SIG-M5 treated with dmso at 0.1 percent for 504 hours (cell line): ENCODE data around the gene WDR12.
A peak's percentile ranks its signal among the peaks of the same experiment; 100 is the strongest.
"Not testable (repeated sequence)": the region's sequence is repeated elsewhere in the genome, so short reads cannot be mapped to it uniquely, and the experiment has no call there.

Experiments used
- DNase-seq: peaks from one replicate; lab custom pipeline; 2025; ENCODE audit not compliant: unreplicated experiment; lab: John Stamatoyannopoulos, UW

Gene WDR12

DNA sequence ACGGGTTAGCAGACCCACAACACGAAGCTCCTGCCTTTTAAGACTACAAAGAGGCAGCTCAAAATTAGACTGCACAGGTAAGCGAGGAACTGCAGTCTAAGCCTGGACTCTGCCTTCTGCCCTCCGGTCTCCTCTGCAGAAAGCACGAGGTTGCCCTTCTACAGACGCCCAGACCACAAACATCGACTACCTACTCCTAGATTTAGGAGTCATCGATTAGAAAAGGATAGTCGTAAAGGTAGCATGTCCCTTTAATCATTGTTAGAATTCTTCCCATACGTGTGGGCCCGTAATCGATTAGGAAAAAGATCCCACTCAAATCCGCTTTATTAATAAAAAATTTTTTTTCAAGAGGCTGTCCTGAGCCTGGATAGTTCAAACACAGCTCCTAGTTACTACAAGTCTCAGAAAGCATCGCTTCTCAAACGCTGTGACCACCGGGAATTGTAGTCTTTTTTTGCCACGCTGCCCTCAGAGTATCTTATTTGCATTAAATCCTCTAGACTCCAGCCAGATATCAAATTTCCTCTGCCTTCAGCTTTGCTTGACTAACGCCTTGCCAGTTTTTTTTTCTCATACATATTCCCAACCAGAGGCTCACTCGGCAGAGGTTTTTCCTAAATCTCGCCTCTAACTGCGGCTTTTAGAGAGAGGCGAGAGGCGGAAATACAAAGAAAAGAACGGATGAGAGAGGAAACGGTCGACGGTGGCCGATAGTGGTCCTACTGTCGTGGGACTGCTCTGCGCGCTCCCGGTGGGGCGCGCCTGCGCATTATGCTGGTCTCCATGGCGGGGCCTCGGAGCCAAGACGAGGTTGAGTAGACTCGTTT, at the start of gene WDR12, which contains the start of gene CARF:
WDR12 (minus strand) TSS at position 162 of the 830 bp plus-strand sequence. CDS start 197 bp downstream, outside the sequence.
CARF (plus strand) TSS at position 764 of the 830 bp plus-strand sequence. CDS start 29,628 bp downstream, outside the sequence.
- peak; percentile 95 for DNase-seq

DNA sequence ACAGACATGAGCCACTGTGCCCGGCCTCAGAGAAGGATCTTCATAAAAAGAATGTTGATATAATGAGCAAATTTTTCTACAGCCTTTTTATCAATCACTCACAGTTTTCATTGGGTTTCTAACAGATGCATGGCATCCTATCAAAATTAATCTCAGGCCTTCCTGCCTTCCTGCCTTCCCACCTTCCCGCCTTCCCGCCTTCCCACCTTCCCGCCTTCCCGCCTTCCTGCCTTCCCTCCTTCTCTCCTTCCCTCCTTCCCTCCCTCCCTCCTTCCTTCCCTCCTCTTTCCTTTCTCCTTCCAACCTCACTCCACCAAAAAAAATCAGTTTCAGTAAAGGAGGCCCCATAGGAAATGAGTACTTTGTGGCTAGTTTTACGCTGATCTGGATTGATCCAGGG, 49.1 kb upstream of the WDR12 start:
- no peak for DNase-seq

DNA sequence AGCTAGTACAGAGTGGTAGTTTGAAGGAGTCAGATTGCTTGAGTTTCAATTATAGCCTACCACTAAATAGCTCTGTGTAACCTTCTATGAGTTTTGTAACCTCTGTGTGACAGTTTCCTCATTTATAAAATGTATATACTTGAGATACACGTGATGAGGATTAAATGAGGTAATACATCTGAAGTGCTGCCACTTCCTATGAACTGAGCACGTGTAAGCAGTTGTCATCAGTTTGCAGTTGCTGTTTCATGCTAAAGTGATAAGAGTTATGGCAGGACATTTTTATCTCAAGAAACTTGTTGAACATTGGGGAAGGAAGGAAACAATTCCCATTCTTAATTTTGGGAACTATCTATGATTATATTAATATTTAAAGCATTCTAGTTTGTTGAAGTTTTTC, 39.1 kb upstream of the WDR12 start:
- peak; percentile 71 for DNase-seq

DNA sequence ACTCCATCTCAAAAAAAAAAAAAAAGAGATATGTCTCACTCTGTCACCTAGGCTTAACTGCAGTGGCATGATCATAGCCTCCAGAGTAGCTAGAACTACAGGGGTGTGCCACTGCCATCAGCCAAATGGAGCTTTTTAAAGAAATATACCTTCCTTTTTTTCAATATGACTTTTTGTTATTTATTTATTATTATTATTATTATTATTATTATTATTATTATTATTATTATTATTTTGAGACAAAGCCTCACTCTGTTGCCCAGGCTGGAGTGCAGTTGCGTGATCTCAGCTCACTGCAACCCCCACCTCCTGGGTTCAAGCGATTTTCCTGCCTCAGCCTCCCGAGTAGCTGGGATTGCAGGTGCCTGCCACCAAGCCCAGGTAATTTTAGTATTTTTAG, 37.9 kb upstream of the WDR12 start:
- not testable (repeated sequence) for DNase-seq

DNA sequence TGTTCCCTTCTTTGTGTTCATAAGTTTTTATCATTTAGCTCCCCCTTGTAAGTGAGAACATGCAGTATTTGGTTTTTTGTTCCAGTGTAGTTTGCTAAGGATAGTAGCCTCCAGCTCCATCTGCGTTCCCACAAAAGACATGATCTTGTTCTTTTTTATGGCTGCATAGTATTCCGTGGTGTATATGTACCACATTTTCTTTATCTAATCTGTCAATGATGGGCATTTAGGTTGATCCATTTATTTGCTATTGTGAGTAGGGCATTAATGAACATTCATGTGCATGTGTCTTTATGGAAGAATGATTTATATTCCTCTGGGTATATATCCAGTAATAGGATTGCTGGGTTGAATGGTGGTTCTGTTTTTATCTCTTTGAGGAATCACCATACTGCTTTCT, 34.0 kb upstream of the WDR12 start:
- no peak for DNase-seq

DNA sequence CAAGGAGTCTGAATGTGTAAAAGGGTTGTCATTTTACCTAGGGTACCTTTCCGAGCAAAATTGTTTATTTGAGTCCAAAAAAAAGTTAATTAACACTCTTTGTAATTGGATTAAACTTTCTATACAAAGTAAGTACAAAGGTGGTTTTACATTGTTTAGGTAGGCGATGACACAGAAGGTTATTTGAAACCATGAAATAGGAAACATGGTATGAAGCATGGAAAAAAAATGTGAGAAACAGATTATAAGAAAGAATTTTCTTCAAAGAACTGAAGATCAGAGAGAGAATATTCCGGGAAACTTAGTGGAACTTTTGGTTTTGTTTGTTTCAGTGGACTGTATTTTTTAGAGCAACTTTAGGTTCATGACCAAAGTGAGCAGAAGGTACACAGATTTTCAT, 33.3 kb upstream of the WDR12 start:
- no peak for DNase-seq

DNA sequence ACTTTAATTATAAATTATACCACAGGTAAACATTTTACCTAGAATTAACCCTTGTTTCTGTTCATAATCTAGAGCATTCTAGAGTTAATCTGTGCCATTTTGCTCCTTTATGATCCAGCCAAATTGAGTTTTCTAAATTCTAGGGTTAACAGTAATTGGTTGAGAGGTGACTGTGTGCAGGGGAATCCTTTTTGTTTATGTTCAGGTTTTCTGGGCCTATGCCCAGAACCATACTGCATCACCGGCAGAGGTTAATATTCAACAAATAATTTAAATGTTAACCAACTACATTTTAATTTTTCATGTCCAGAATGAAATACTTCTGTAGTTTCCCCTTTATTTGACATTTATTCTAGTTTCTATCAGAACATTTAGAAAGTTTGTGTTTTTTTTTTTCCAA, 32.9 kb upstream of the WDR12 start:
- DNase-seq = no peak

DNA sequence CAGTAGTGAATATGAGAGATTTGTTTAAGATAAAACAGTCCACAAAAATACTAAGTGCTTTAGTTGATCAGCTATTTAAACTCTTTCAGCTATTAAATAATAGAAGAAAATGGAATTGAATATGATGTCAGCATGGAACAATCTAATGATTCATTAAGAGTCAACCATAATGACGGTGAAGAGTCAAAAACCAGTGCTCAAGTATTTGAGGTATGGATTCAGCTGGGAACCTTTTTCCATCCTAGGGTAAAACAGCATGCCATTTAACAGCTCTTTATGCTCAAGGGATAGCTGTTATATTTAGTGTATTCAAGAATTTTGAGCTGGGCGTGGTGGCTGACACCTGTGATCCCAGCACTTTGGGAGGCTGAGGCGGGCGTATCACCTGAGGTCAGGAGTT, 30.3 kb upstream of the WDR12 start:
- no peak for DNase-seq

DNA sequence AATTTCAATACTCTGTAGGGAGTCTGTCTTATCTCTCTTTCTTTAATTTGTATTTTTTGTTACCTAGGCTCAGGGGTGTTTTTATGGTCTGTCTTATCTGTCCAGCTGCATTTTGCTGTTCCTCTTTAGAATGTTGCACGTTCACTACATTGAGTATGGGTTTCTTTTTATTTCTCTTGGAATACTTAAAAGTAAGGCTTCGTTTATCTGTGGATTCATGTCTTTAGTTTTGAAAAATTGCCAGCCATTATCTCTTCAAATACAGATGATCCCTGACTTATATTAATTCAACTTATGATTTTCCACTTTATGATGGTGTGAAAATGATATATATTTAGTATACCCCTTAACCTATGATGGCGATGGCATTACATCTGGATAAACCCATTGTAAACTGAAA, 27.5 kb upstream of the WDR12 start:
- no peak for DNase-seq

DNA sequence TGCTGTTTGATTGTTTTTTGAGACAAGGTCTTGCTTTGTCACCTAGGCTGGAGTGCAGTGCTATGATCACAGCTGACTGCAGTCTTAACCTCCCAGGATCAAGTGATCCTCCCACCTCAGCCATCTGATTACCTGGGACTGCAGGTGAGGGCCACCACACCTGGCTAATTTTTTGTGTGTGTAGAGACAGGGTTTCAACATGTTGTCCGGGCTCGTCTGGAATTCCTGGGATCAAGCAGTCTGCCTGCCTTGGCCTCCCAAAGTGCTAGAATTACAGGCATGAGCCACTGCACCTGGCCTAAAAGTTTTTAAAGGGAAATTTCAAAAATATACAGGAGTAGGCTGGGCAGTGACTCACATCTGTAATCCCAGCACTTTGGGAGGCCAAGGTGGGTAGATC, 23.0 kb upstream of the WDR12 start:
- DNase-seq = no peak

DNA sequence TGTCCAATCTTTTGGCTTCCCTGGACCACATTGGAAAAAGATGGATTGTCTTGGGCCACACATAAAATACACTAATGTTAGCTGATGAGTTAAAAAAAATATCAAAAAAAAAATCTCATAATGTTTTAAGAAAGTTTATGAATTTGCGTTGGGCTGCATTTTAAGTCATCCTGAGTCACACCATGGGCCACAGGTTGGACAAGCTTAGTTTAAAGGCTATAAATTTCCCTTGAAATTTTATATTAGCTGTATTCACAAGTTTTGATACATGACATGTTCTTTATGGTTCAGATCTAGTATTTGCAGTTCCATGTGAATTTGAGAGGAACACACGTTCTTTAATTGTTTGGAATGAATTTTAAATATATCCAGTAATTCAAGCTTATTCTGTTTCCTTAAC, 22.5 kb upstream of the WDR12 start:
- no peak for DNase-seq

DNA sequence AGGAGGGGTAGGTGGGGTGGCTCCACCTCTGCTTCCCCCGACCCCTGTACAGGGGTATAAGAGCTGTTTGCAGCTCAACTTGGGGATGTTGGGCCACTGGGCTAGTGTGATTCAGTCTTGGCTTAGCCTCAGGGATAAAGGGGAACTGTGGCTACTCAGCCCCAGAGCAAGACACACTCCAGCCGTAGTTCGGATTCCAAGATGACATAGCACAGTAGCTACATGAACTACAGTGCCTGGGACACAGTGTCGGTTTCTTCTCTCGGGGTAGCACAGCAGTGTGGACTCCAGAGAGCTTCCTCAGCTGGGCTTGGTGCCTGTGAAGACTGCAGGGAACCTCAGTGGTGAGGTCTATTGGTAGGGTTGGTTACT, 21.7 kb upstream of the WDR12 start:
- no peak for DNase-seq

DNA sequence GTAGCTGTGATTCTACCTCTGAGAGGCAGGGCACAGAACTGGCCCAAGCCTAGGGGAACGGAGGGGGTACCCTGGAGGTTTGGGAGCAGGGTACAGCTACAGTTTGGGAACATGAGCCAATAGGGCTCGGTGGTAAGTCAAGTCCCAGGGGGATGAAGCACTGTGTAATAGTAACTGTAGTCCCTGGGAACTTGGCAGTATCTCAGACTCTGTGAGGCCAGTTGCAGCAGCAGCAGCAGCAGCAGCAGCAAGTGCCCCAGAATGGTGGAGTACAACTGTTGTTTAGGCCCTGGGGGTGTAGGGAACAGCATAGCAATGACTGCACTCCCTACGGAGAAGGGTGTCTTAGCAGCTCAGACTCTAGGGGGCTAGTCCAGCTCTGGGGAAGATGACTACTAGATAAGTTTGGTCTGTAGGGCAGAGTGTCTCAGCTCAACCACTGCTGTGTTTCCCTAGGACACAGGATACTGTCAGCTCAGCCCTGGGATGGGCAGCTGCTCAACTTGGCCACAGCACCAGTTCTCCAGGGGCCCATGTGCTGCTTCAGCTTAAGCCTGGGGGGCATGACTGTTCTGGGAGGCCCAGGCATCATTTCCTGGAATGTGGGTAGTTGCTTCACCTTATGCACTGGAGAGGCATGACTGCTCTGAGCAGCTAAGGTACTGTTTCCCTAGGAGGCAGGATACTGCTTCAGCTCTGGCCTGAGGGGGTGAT, 21.1 kb upstream of the WDR12 start:
- no peak for DNase-seq

DNA sequence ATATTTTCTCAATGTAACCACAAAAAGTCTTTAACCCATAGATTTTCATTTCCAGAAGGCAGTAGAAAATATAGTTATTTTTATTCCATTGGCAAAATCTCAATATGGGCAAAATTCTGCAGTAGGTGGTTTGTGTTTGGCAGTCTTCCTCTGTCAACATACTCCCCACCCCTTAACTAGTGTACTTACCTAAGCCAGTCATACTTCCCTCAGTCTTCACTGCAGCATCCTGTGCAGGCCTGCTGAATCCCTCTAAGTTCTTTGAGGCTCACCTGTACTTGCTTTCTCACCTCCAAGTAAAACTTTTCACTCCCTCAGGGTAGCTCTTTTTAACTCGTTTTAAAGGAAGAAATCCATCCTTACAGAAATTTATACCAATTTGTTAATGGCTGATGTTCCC, 7.4 kb upstream of the WDR12 start:
- no peak for DNase-seq

DNA sequence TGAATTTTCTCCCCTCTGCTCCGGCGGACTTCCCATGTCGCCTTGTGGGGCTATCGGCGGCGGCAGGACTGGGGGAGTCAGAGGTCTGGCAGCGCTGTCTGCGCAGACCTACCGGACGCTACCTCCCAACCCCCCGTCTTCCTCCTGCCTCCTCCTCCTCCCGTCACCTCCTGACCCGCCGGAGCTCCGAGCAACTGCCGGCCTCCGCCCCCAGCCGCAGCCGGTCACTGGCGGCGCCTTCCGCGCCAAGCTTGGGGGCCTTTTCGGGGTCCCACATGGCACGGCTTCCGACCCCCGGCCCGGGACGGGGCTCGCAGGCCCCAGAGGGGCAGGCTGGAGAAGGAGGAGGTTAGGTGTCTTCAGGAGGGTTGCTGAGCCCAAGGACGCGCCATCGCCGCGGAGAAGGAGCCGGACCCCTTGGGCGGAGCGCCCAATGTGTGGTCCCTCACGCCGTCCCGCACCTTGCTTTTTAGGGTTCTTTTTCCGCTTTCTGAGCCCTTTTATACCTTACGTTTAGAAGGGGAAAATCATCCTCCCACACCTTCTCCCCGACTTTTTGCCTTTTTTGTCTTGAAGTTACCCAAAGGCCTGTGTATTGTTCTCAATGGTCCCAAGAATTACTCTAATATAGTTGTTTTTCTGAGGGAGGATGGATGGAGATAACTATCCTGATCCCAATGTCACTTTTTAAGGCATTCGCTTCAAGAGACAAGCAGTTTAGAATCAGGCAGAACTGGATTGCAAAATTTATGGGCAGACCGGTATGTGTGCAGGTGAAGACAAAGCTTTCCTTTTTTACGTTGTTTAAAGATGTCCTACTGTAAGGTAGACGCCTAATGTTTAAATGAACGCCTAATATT, 1.1 kb upstream of the WDR12 start:
- DNase-seq = not testable (repeated sequence)

DNA sequence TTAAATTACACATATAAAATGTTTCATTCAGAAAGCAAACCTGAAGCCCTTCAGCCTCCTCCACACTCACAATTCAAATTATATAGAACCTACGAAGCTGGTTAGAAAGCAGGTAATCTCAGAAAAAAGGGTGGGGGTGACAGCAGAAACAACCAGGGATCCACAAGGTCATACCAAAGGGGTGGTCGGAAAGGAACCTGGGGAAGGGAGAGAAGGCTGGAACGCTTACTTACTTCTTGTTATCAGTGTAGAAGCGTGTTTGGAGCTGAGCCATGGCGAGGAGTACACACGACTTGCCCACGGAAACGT, 316 bp downstream of the WDR12 start:
- DNase-seq = no peak

DNA sequence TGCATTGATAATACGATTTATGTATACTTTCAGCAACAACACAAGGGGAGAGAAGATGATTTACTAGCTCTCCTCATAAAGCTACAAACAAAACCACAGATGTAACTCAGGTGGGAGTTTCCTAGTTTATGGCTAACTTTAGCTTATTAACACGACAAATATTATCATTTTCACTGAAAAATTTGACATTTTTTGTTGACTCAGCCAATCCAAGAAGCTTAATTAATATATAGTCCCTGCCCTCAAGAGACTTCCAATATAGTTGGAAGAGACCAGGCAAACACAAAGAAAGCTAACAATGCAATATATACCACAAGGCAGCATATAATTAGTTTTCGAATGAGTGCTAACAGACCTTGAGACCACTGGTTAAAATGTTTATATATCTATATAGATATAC, 775 bp downstream of the WDR12 start:
- no peak for DNase-seq

DNA sequence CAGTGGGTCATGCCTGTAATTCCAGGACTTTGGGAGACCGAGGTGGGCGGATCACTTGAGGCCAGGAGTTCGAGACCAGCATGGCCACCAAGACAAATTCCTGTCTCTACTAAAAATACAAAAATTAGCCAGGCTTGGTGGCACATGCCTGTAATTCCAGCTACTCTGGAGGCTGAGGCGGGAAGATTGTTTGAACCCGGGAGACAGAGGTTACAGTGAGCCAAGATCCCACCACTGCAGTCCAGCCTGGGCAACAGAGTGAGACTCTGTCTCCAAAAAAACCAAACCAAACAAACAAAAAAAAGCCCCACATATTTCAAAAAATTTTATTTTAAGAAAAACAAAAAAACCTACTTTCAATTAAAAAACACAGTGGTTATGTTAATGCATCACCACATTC, 1.2 kb downstream of the WDR12 start:
- not testable (repeated sequence) for DNase-seq

DNA sequence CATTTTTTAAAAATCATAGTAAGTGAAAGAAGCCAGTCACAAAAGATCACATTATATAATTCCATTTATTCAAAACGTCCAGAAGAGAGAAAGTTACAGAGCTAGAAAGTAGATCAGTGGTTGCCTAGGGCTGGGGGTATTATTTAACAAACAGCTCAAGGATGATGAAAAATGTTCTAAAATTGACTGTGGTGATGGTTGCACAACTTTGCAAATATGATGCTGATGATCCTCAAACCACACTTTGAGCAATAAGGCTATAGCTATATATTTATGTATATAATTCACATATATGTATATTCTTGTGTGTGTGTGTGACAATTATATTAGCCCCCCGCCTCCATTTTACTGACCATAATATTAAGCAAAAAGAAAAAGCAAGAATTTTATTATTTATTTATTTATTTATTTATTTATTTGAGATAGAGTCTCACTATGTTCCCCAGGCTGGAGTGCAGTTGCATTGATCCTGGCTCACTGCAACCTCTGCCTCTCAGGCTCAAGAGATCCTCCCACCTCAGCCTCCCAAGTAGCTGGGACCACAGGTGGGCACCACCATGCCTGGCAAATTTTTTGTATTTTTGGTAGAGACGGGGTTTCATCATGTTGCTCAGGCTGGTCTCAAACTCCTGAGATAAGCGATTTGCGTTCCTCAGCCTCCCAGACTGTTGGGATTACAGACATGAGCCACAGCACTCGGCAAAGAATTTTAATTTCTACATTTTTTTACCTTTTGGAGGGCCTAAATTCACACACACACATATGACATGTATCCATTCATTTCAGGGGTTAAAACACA, 1.9 kb downstream of the WDR12 start:
- DNase-seq = peak; percentile 92

DNA sequence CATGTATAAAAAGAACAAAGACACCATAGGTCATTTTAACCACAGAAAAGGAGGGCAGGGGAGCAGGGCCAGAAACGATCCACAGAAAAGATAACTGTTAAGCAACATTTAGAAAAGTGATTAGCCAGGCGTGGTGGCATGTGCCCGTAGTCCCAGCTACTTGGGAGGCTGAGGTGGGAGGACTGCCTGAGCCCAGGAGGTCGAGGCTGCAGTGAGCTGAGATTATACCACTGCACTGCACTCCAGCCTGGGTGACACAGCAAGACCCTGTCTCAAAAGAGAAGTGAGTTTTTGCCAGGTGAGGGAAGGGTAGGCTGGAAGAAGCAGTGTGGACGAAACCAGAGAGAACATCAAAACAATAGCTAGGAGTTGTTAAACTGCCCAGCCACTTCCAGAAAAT, 3.3 kb downstream of the WDR12 start:
- no peak for DNase-seq

DNA sequence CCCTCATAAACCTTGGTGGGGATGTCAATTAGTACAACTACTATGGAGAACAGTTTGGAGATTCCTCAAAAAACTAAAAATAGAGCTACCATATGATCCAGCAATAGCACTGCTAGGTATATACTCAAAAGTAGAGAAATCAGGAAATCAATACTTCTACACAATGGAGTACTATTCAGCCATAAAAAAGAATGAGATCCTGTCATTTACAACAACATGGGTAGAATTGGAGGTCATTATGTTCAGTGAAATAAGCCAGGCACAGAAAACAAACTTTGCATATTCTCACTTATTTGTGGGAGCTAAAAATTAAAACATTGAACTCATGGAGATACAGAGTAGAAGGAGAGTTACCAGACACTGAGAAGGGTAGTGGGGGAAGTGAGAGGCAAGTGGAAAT, 6.0 kb downstream of the WDR12 start:
- DNase-seq = not testable (repeated sequence)
